Transverse colon (tissue), 4 donors: Measurements from ENCODE around the gene ACOX2.

Experiments
- CTCF ChIP-seq, 5 experiments: fragments of 200-600 bp in 3 of 5; fragments of 450-650 bp in 2 of 5; sonication (generic) in 3 of 5; IDR thresholded peaks; 1 replicate in 2 of 5; 2 replicates in 3 of 5; pipeline ENCODE4 v1.5.1; 2016 to 2017; ENCODE audit warnings: antibody characterized with exemption in 5 of 5, inconsistent platforms in 3 of 5, mild to moderate bottlenecking in 2 of 5, moderate library complexity in 1 of 5
- POLR2AphosphoS5 ChIP-seq, 3 donors: sonication (generic); formaldehyde crosslinking; IDR thresholded peaks; one replicate each; pipeline ENCODE4 v1.6.1; 2016; ENCODE audit warnings: antibody characterized with exemption in 3 of 3

GRCh38 chr3:58469096-58469495 lies 67.9 kb downstream of the ACOX2 start:
- no peak for TF ChIP-seq CTCF (IDR thresholded peaks at IDR 0.05)
- no peak for TF ChIP-seq POLR2AphosphoS5 (IDR thresholded peaks at IDR 0.05)
